ENCODE data around the gene RDM1.

The RDM1 gene

GRCh38 chr17:35872196-35872980 is 58.2 kb downstream of the RDM1 start:
- no peak overlapping the region for H3K27ac ChIP-seq (ENCODE audit: low read depth, low read length)
- H3K4me3 ChIP-seq (ENCODE audit: low read depth in 1 of 2, low read length in 2 of 2), result no peak overlapping the region
- H3K9me3 ChIP-seq (ENCODE audit: control insufficient read depth in 1 of 2, low read length in 2 of 2), result no peaks in the 10 kb centered on the region
- no peaks in the 10 kb centered on the region for H3K4me1 ChIP-seq (ENCODE audit: control insufficient read depth in 1 of 2, insufficient read depth in 2 of 2, low read length in 2 of 2)
- H3K9ac ChIP-seq (ENCODE audit: low read depth in 1 of 2, low read length in 2 of 2), result no peak overlapping the region
- H3K36me3 ChIP-seq (ENCODE audit: control insufficient read depth in 1 of 2, insufficient read depth in 2 of 2, low read length in 2 of 2), result no peaks in the 10 kb centered on the region
- H3K27me3 ChIP-seq (ENCODE audit: control insufficient read depth in 1 of 2, insufficient read depth in 2 of 2, low read length in 2 of 2), result no peaks in the 10 kb centered on the region

DNA sequence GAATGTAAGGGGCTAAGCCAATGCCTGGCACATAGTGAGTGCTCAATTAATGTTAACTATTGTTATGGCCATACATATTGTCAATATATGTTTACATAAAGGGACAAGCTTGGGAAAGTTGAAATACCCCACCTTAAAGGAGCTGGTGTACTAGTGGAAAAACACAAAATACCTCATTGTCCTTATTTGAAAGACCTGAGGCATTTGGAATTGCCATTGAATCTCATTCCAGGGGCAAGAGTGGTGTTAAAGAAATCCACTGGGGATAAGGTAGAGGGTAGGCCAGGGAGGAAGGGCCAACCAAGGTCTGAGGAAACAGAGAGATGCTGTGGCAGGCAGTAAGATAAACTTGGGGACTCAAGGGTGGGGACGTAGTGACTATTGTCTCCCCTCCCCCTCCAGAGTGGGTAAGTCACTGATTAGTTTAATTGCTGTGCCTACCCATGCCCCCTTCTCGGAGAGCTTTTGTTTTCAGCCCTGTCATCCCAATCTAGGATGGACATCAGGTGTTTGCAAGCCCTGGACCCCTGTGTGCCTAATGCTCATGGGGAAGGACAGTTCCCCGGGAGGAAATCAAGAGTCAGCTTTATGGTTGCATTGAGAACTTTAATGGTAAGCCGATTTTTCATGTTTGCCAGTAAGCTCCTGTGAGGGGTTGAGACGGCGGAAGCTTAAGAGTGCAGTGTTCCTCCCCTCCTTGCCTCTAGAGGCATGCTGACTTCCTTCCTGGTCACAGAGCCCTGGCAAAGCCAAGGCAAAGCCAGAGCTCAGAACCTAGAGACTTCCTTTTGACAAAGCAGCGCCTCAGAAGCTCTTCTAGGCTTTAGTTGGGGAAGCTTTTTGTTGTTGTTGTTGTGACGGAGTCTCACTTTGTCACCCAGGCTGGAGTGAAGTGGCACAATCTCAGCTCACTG is 59.4 kb downstream of the RDM1 start:
- H3K4me1 ChIP-seq (ENCODE audit: control insufficient read depth in 1 of 2, insufficient read depth in 2 of 2, low read length in 2 of 2), result no peaks in the 10 kb centered on the region
- H3K27me3 ChIP-seq (ENCODE audit: control insufficient read depth in 1 of 2, insufficient read depth in 2 of 2, low read length in 2 of 2), result no peaks in the 10 kb centered on the region
- H3K9me3 ChIP-seq (ENCODE audit: control insufficient read depth in 1 of 2, low read length in 2 of 2), result no peaks in the 10 kb centered on the region
- H3K27ac ChIP-seq (ENCODE audit: low read depth, low read length), result no peak overlapping the region
- H3K9ac ChIP-seq (ENCODE audit: low read depth in 1 of 2, low read length in 2 of 2), result no peak overlapping the region
- H3K4me3 ChIP-seq (ENCODE audit: low read depth in 1 of 2, low read length in 2 of 2), result no peak overlapping the region
- H3K36me3 ChIP-seq (ENCODE audit: control insufficient read depth in 1 of 2, insufficient read depth in 2 of 2, low read length in 2 of 2), result no peaks in the 10 kb centered on the region

DNA sequence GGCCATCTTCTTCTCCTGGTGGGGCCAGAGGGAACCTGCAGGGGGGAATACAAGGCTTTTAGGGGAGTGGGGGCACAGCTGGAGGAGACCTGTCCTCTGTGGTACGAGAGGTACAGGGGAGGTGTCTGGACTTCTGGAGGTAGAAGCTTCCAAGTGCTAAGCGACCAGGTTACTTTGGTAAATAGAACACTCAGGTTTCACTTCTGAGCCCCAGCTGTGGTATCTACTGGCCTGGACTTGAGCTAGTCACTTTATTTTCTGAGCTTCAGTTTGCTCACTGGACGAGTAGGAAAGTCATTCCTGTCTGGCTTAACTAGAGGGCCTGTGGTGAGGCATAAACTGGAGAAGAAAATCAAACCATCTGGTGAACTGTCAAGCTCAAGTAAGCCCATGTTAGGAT is 61.8 kb downstream of the RDM1 start, which contains the start of gene HEATR9:
HEATR9 (minus strand) TSS at position 155 of the 400 bp plus-strand sequence; CDS start at position 6, 149 bp downstream.
- H3K36me3 ChIP-seq (ENCODE audit: control insufficient read depth in 1 of 2, insufficient read depth in 2 of 2, low read length in 2 of 2), result no peaks in the 10 kb centered on the region
- H3K27ac ChIP-seq (ENCODE audit: low read depth, low read length), result no peak within 1 kb of the TSS
- no peak within 1 kb of the TSS for H3K9ac ChIP-seq (ENCODE audit: low read depth in 1 of 2, low read length in 2 of 2)
- no peaks in the 10 kb centered on the region for H3K4me1 ChIP-seq (ENCODE audit: control insufficient read depth in 1 of 2, insufficient read depth in 2 of 2, low read length in 2 of 2)
- H3K4me3 ChIP-seq (ENCODE audit: low read depth in 1 of 2, low read length in 2 of 2), result no peak within 1 kb of the TSS
- no peaks in the 10 kb centered on the region for H3K9me3 ChIP-seq (ENCODE audit: control insufficient read depth in 1 of 2, low read length in 2 of 2)
- H3K27me3 ChIP-seq (ENCODE audit: control insufficient read depth in 1 of 2, insufficient read depth in 2 of 2, low read length in 2 of 2), result no peaks in the 10 kb centered on the region

All from duodenal mucosa (tissue), 2 donors.